Type B pancreatic cell (in vitro differentiated cells): ENCODE data around the gene CCDC69. TPM values are rescaled to one million over a fixed set of nuclear protein-coding genes. Genes with fewer than 3 reads are reported as not detected.
A peak's percentile ranks its signal among the peaks of the same experiment; 100 is the strongest.
"Not testable (repeated sequence)": the region's sequence is repeated elsewhere in the genome, so short reads cannot be mapped to it uniquely, and the experiment has no call there.

Experiments used
- DNase-seq: peaks from one replicate; pipeline ENCODE4 v3.0.0; 2021; ENCODE audit warnings: mixed read lengths; ENCODE audit not compliant: unreplicated experiment; ENCODE audit errors: extremely low spot score
- H3K27ac Mint-ChIP-seq: 2 replicates; pipeline ENCODE4 v1.8.0; 2021; ENCODE audit warnings: mild to moderate bottlenecking, mixed read lengths
- H3K27me3 Mint-ChIP-seq: 2 replicates; pipeline ENCODE4 v1.8.0; 2021; ENCODE audit warnings: mixed read lengths
- H3K36me3 Mint-ChIP-seq: 2 replicates; pipeline ENCODE4 v1.8.0; 2021; ENCODE audit warnings: mixed read lengths
- H3K4me1 Mint-ChIP-seq: one replicate; pipeline ENCODE4 v1.8.0; 2021; ENCODE audit warnings: mixed read lengths; ENCODE audit not compliant: unreplicated experiment
- H3K4me3 Mint-ChIP-seq: 2 replicates; pipeline ENCODE4 v1.8.0; 2021; ENCODE audit warnings: mild to moderate bottlenecking, mixed read lengths
- H3K9me3 Mint-ChIP-seq: 2 replicates; pipeline ENCODE4 v1.8.0; 2021; ENCODE audit warnings: mixed read lengths
- total RNA-seq: library from RNA; stranded (reverse); gene quantifications from 2 replicates; pipeline ENCODE4 v1.2.1, GENCODE V29; 2021; ENCODE audit warnings: low replicate concordance
- TF ChIP-seq, protein P1 (sequence below): fragments of 200-600 bp; sonication (generic); conservative IDR thresholded peaks from 2 replicates; pipeline ENCODE4 v1.5.0; 2021; ENCODE audit warnings: antibody characterized with exemption, mild to moderate bottlenecking

Gene CCDC69
- total RNA-seq, 1 donor from 2014 or later = 11.2 TPM

- Mint-ChIP-seq H3K27ac (no peak overlapping the region), H3K9me3 (no peaks in the 10 kb centered on the region), H3K27me3 (no peaks in the 10 kb centered on the region), H3K4me3 (no peak overlapping the region), H3K4me1 (no peaks in the 10 kb centered on the region), H3K36me3 (no peaks in the 10 kb centered on the region)
- TF ChIP-seq, protein P1, sequence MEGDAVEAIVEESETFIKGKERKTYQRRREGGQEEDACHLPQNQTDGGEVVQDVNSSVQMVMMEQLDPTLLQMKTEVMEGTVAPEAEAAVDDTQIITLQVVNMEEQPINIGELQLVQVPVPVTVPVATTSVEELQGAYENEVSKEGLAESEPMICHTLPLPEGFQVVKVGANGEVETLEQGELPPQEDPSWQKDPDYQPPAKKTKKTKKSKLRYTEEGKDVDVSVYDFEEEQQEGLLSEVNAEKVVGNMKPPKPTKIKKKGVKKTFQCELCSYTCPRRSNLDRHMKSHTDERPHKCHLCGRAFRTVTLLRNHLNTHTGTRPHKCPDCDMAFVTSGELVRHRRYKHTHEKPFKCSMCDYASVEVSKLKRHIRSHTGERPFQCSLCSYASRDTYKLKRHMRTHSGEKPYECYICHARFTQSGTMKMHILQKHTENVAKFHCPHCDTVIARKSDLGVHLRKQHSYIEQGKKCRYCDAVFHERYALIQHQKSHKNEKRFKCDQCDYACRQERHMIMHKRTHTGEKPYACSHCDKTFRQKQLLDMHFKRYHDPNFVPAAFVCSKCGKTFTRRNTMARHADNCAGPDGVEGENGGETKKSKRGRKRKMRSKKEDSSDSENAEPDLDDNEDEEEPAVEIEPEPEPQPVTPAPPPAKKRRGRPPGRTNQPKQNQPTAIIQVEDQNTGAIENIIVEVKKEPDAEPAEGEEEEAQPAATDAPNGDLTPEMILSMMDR = no peak
- DNase-seq = peak; percentile 7
Observed at GRCh38 chr5:151204051-151204450, 19.8 kb downstream of the CCDC69 start.

DNA sequence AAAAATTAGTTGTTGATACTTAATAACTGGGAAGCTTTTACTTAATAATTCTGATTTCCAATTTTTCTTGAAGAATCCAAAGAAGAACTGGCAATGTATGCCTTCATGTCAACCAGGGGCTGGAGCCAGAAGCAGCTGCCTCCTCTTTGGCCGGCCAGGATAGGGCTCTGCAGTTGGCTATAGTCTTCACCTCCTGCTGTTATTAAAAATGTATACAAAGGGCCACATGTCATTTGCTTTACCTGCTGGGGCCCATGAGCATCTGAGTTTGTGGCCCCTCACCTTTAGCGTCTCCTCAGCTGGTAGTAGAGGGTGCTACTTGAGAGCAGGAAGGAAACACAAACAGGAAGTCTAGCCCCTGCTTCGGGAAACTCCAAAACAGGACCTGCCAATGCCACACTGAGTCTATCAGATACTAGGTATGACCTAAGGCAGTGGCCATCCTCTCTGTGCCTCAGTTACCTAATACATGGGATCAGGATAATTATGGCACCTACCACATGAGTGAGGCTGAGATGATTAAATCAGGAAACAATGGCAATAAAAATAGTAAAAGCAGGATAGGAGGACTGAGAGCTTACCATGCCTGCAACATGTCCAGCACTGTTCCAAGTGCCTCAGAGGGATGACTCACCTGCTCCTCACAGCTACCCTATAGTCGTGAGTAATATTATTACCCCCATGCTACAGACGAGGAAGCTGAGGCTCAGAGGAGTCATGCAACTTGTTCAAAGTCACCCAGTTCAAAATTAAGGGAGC, 21.3 kb downstream of the CCDC69 start:
- no peaks in the 10 kb centered on the region for H3K9me3 Mint-ChIP-seq
- H3K36me3 Mint-ChIP-seq = no peaks in the 10 kb centered on the region
- H3K27me3 Mint-ChIP-seq = no peaks in the 10 kb centered on the region
- no peak overlapping the region for H3K4me3 Mint-ChIP-seq
- peak; percentile 16 for DNase-seq
- TF ChIP-seq, protein P1 = no peak
- no peak overlapping the region for H3K27ac Mint-ChIP-seq
- H3K4me1 Mint-ChIP-seq = no peaks in the 10 kb centered on the region

DNA sequence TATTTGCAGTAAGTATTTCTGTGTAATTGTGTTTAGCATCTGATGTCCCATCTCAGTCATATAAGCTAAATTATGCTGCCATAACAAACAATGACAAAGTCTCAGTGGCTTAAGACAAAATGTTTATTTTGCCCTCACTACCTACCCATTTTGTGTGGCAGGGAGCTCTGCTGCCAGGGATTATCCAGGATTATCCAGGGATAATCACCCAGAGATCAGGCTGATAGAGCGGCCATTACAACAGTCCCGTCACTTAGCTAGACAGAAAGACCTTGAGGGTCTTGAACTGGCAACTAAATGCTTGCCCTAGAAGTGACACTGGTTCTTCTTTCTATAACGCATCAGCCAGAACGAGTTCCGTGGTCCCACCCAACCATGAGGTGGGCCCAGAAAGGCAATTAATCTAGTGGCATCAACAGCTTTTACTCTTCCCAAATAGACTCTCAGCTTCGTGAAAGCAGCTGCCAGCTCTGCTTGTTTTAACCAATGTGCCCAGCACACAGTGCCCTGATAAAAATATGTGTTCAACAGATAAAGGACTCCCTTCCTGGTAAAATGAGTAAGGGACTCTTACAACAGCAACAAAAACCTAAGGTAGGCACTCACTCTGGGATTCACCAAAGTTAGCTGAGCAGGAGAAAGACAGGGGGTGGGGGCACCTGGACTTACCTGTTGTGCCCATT, 22.8 kb downstream of the CCDC69 start:
- H3K9me3 Mint-ChIP-seq = no peaks in the 10 kb centered on the region
- TF ChIP-seq, protein P1 = no peak
- H3K36me3 Mint-ChIP-seq = no peaks in the 10 kb centered on the region
- H3K4me3 Mint-ChIP-seq = no peak overlapping the region
- DNase-seq = peak; percentile 7
- no peaks in the 10 kb centered on the region for H3K4me1 Mint-ChIP-seq
- H3K27me3 Mint-ChIP-seq = no peaks in the 10 kb centered on the region
- no peak overlapping the region for H3K27ac Mint-ChIP-seq

GRCh38 chr5:151199581-151200185, 24.2 kb downstream of the CCDC69 start:
- DNase-seq = no peak
- H3K36me3 Mint-ChIP-seq = no peaks in the 10 kb centered on the region
- H3K27me3 Mint-ChIP-seq = no peaks in the 10 kb centered on the region
- H3K9me3 Mint-ChIP-seq = no peaks in the 10 kb centered on the region
- TF ChIP-seq, protein P1 = no peak
- H3K4me3 Mint-ChIP-seq = no peak overlapping the region
- H3K4me1 Mint-ChIP-seq = no peaks in the 10 kb centered on the region
- H3K27ac Mint-ChIP-seq = no peak overlapping the region

- H3K36me3 Mint-ChIP-seq = no peaks in the 10 kb centered on the region
- TF ChIP-seq, protein P1 = no peak
- no peaks in the 10 kb centered on the region for H3K4me1 Mint-ChIP-seq
- H3K27me3 Mint-ChIP-seq = no peaks in the 10 kb centered on the region
- no peaks in the 10 kb centered on the region for H3K9me3 Mint-ChIP-seq
- no peak for DNase-seq
- no peak overlapping the region for H3K27ac Mint-ChIP-seq
- H3K4me3 Mint-ChIP-seq = no peak overlapping the region
Observed at GRCh38 chr5:151198861-151199260, 25.0 kb downstream of the CCDC69 start.

DNA sequence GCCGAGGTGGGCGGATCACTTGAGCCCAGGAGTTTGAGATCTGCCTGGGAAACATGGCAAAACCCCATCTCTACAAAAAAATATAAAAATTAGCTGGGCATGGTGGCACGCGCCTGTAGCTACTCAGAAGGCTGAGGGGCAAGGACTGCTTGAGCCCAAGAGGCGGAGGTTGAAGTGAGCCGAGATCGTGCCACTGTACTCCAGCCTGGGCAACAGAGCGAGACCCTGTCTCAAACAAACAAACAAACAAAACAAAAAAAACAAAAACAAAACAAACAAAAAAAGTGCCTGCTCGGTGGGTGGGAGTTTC, 26.6 kb downstream of the CCDC69 start:
- not testable (repeated sequence) for DNase-seq, H3K4me3 Mint-ChIP-seq, H3K36me3 Mint-ChIP-seq, H3K9me3 Mint-ChIP-seq, H3K27me3 Mint-ChIP-seq, H3K4me1 Mint-ChIP-seq, H3K27ac Mint-ChIP-seq
